ENCODE results near the gene TMEM259. TPM values are rescaled to one million over a fixed set of nuclear protein-coding genes. Genes with fewer than 3 reads are reported as not detected.
A peak's percentile ranks its signal among the peaks of the same experiment; 100 is the strongest.

TMEM259 gene
- total and polyA plus RNA-seq, 2 donors from 2014 or later, result 129 to 180 TPM

DNA sequence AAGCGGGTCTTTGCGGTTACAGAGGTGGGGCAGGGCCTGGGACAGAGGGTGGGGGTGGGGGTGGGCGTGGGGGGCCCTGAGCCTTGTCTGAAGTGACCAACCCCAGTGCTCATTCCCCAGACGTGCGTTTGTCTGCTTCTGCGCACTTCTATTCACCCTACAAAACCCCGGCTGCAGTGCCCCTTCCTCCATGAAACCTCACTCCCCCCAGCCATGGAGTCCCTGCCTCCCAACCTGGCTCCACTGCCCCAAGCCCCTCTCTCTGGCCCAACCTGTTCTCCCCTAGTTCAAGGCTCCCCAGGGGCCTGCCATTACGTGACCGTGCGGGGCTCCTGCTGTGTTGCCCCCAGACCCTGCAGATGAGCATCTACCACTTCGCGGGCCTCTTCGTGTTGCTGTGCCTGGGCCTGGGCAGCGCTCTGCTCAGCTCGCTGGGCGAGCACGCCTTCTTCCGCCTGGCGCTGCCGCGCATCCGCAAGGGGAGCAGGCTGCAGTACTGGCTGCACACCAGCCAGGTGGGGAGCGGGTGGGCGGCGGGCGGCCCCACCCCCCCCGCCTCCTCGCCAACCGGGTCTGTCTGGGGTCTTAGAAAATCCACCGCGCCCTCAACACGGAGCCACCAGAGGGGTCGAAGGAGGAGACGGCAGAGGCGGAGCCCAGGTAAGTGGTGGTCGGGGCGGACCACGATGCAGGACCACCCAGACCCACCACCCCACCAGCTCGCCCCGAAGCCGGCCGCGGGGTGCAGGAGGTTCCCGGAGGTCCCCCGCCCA, 12.5 kb downstream of the TMEM259 start:
- Histone ChIP-seq H3K36me3 (ENCODE audit: control insufficient read depth in 2 of 3, insufficient read depth in 3 of 3, low read length in 3 of 3) (peaks cover 0 to 6% (median 0%) of the 10 kb centered on the region in 3 donors), H3K9ac (ENCODE audit: low read length in 3 of 3) (no peak overlapping the region), H3K27me3 (ENCODE audit: control insufficient read depth, insufficient read depth, low read length) (no peaks in the 10 kb centered on the region), H3K27ac (ENCODE audit: low read depth in 2 of 2, low read length in 2 of 2) (no peak overlapping the region), H3K4me1 (ENCODE audit: control insufficient read depth in 2 of 3, insufficient read depth in 2 of 3, low read depth in 1 of 3, low read length in 3 of 3) (no peaks in the 10 kb centered on the region), H3K4me3 (ENCODE audit: low read length in 3 of 3) (no peak overlapping the region), H3K9me3 (ENCODE audit: control insufficient read depth in 2 of 3, insufficient read depth in 1 of 3, low read length in 3 of 3) (no peaks in the 10 kb centered on the region)
- no peak for FAIRE-seq
- TF ChIP-seq, protein P1, sequence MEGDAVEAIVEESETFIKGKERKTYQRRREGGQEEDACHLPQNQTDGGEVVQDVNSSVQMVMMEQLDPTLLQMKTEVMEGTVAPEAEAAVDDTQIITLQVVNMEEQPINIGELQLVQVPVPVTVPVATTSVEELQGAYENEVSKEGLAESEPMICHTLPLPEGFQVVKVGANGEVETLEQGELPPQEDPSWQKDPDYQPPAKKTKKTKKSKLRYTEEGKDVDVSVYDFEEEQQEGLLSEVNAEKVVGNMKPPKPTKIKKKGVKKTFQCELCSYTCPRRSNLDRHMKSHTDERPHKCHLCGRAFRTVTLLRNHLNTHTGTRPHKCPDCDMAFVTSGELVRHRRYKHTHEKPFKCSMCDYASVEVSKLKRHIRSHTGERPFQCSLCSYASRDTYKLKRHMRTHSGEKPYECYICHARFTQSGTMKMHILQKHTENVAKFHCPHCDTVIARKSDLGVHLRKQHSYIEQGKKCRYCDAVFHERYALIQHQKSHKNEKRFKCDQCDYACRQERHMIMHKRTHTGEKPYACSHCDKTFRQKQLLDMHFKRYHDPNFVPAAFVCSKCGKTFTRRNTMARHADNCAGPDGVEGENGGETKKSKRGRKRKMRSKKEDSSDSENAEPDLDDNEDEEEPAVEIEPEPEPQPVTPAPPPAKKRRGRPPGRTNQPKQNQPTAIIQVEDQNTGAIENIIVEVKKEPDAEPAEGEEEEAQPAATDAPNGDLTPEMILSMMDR (IDR thresholded peaks at IDR 0.05; ENCODE audit: borderline replicate concordance, extremely low read depth, insufficient read depth), result no peak
- DNase-seq, result peak in 1 of 5 donors; percentile 75
- intact Hi-C loops (cut with DNase I), result no loop called here

GRCh38 chr19:1007399-1008251, 13.3 kb downstream of the TMEM259 start:
- intact Hi-C loops (cut with DNase I), result no loop called here
- no peak for FAIRE-seq
- H3K27ac ChIP-seq (ENCODE audit: low read depth in 2 of 2, low read length in 2 of 2), result no peak overlapping the region
- no peaks in the 10 kb centered on the region for H3K9me3 ChIP-seq (ENCODE audit: control insufficient read depth in 2 of 3, insufficient read depth in 1 of 3, low read length in 3 of 3)
- H3K4me3 ChIP-seq (ENCODE audit: low read length in 3 of 3), result no peak overlapping the region
- no peaks in the 10 kb centered on the region for H3K27me3 ChIP-seq (ENCODE audit: control insufficient read depth, insufficient read depth, low read length)
- TF ChIP-seq, protein P1 (IDR thresholded peaks at IDR 0.05; ENCODE audit: borderline replicate concordance, extremely low read depth, insufficient read depth), result no peak
- no peaks in the 10 kb centered on the region for H3K4me1 ChIP-seq (ENCODE audit: control insufficient read depth in 2 of 3, insufficient read depth in 2 of 3, low read depth in 1 of 3, low read length in 3 of 3)
- no peak overlapping the region for H3K9ac ChIP-seq (ENCODE audit: low read length in 3 of 3)
- no peaks in the 10 kb centered on the region for H3K36me3 ChIP-seq (ENCODE audit: control insufficient read depth in 2 of 3, insufficient read depth in 3 of 3, low read length in 3 of 3)
- DNase-seq, result peak in 1 of 5 donors; percentile 77

DNA sequence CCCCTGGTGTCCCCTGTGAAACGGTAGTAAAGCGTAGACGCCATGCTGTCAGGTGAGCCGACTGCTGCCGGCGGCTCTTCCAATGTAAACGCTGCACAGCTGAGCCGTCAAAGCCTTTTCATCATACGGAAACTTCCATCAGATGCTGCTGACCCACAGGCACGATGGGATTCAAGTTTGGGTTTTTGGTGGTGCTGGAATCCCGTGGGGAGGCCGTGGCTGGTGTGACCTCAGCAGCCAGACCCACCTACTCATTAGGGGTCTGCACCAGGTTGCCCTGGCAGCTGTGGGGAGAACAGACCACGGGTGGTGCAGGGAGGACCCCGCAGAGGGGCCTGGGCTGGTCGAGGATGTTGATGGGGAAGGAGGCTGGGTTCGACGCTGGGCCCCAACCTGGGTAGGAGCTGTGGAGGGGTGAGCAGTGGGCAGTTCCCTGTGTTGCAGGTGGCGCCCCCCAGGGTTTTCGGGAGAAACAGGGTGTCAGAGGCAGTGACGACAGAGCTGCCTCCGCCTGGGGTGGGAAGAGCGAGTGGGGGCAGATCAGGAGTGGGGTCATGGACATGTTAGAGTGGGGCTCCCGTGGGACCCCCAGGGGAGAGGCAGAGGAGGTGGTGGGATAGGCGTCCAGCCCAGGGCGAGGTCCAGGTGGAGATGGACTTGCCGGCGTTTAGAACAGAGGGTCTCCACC, 14.1 kb downstream of the TMEM259 start:
- Histone ChIP-seq H3K4me3 (ENCODE audit: low read length in 3 of 3) (no peak overlapping the region), H3K27ac (ENCODE audit: low read depth in 2 of 2, low read length in 2 of 2) (no peak overlapping the region), H3K27me3 (ENCODE audit: control insufficient read depth, insufficient read depth, low read length) (no peaks in the 10 kb centered on the region), H3K9me3 (ENCODE audit: control insufficient read depth in 2 of 3, insufficient read depth in 1 of 3, low read length in 3 of 3) (no peaks in the 10 kb centered on the region), H3K36me3 (ENCODE audit: control insufficient read depth in 2 of 3, insufficient read depth in 3 of 3, low read length in 3 of 3) (no peaks in the 10 kb centered on the region), H3K9ac (ENCODE audit: low read length in 3 of 3) (no peak overlapping the region), H3K4me1 (ENCODE audit: control insufficient read depth in 2 of 3, insufficient read depth in 2 of 3, low read depth in 1 of 3, low read length in 3 of 3) (no peaks in the 10 kb centered on the region)
- FAIRE-seq, result no peak
- TF ChIP-seq, protein P1 (IDR thresholded peaks at IDR 0.05; ENCODE audit: borderline replicate concordance, extremely low read depth, insufficient read depth), result no peak
- intact Hi-C loops (cut with DNase I), result no loop called here
- DNase-seq, result no peak

Data from kidney (tissue), 14 donors.